SK-N-SH (cell line): ENCODE data around the gene MEI1.

Experiments
- EZH2phosphoT487 ChIP-seq: fragments of 200-600 bp; sonication (generic); IDR thresholded peaks from 2 replicates; pipeline ENCODE4 v1.6.1; 2017; ENCODE audit warnings: low read depth, mixed run types, mild to moderate bottlenecking, antibody characterized with exemption, moderate library complexity, borderline replicate concordance
- NFIC ChIP-seq: IDR thresholded peaks from 2 replicates; pipeline ENCODE4 v1.4.0; 2012; ENCODE audit warnings: borderline replicate concordance
- TF ChIP-seq, protein P1 (sequence below): fragments of 200-600 bp; sonication (generic); IDR thresholded peaks from 2 replicates; pipeline ENCODE4 v1.6.1; 2017; ENCODE audit warnings: antibody characterized with exemption, mild to moderate bottlenecking, moderate library complexity

DNA sequence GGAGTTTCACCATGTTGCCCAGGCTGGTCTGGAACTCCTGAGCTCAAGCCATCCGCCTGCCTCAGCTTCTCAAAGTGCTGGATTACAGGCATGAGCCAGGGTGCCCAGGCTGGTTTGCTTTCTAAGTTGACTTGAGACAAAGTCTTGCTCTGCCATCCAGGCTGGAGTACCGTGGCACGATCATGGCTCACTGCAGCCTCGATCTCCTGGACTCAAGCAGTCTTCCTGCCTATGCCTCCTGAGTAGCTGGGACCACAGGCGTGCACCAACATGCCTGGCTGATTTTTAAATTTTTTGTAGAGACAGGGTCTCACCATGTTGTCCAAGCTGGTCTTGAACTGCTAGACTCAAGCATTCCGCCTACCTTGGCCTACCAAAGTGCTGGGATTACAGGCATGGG lies 41.6 kb upstream of the MEI1 start:
- TF ChIP-seq EZH2phosphoT487 = no peak
- TF ChIP-seq, protein P1, sequence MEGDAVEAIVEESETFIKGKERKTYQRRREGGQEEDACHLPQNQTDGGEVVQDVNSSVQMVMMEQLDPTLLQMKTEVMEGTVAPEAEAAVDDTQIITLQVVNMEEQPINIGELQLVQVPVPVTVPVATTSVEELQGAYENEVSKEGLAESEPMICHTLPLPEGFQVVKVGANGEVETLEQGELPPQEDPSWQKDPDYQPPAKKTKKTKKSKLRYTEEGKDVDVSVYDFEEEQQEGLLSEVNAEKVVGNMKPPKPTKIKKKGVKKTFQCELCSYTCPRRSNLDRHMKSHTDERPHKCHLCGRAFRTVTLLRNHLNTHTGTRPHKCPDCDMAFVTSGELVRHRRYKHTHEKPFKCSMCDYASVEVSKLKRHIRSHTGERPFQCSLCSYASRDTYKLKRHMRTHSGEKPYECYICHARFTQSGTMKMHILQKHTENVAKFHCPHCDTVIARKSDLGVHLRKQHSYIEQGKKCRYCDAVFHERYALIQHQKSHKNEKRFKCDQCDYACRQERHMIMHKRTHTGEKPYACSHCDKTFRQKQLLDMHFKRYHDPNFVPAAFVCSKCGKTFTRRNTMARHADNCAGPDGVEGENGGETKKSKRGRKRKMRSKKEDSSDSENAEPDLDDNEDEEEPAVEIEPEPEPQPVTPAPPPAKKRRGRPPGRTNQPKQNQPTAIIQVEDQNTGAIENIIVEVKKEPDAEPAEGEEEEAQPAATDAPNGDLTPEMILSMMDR = no peak
- TF ChIP-seq NFIC = no peak
